Kidney (tissue), 14 donors: ENCODE results near the gene TNRC6C. TPM values are rescaled to one million over a fixed set of nuclear protein-coding genes. Genes with fewer than 3 reads are reported as not detected.

Source experiments
- DNase-seq, 5 donors: peaks; one replicate each; pipeline ENCODE4 v3.0.0-alpha.2; 2013 to 2020
- FAIRE-seq: peaks from 2 replicates; lab custom pipeline; 2012; peaks lifted over from hg19 to GRCh38; lab: Jason Lieb, UNC
- H3K27ac ChIP-seq, 2 donors: one replicate each; pipeline ENCODE4 v1.7.0; 2013; ENCODE audit warnings: low read depth in 2 of 2, low read length in 2 of 2, inconsistent platforms in 1 of 2
- H3K27me3 ChIP-seq: one replicate; pipeline ENCODE4 v1.7.1; 2013; ENCODE audit warnings: low read length, inconsistent platforms; ENCODE audit not compliant: control insufficient read depth, insufficient read depth
- H3K36me3 ChIP-seq, 3 donors: one replicate each; pipeline versions ENCODE4 v1.7.0 to v1.7.1; 2013; ENCODE audit warnings: low read length in 3 of 3, control low read depth in 1 of 3, inconsistent platforms in 1 of 3; ENCODE audit not compliant: insufficient read depth in 3 of 3, control insufficient read depth in 2 of 3
- H3K4me1 ChIP-seq, 3 donors: one replicate each; pipeline versions ENCODE4 v1.7.0 to v1.7.1; 2013; ENCODE audit warnings: low read length in 3 of 3, inconsistent platforms in 1 of 3, low read depth in 1 of 3; ENCODE audit not compliant: control insufficient read depth in 2 of 3, insufficient read depth in 2 of 3
- H3K4me3 ChIP-seq, 3 donors: one replicate each; pipeline versions ENCODE4 v1.7.0 to v1.8.1; 2013; ENCODE audit warnings: low read length in 3 of 3, control low read depth in 1 of 3, inconsistent platforms in 1 of 3
- H3K9ac ChIP-seq, 3 donors: one replicate each; pipeline versions ENCODE4 v1.7.0 to v1.7.1; 2013; ENCODE audit warnings: low read length in 3 of 3, control low read depth in 1 of 3, inconsistent platforms in 1 of 3
- H3K9me3 ChIP-seq, 3 donors: one replicate each; pipeline versions ENCODE4 v1.7.0 to v1.7.1; 2013; ENCODE audit warnings: low read length in 3 of 3, control low read depth in 1 of 3, inconsistent platforms in 1 of 3; ENCODE audit not compliant: control insufficient read depth in 2 of 3, insufficient read depth in 1 of 3
- CTCF ChIP-seq: IDR thresholded peaks from 3 replicates; pipeline ENCODE4 v1.5.1; 2012; ENCODE audit warnings: mild to moderate bottlenecking, moderate library complexity, borderline replicate concordance; ENCODE audit not compliant: insufficient read depth; ENCODE audit errors: extremely low read depth
- intact Hi-C: fragments of 100-400 bp; cut with DNase I; formaldehyde crosslinking; loops from one replicate; pipeline ENCODE4 v1.11.1; 2022
- polyA plus RNA-seq: library from polyadenylated mRNA; stranded (reverse); fragments of 350-450 nt; fragmentation: Illumina TruSeq; extraction: RNeasy Lipid Tissue Mini Kit (QIAGEN cat#74804); gene quantifications from one replicate; pipeline ENCODE4 v1.2.3, GENCODE V29; 2014; ENCODE audit warnings: low read depth, low replicate concordance; ENCODE audit not compliant: insufficient read depth
- total RNA-seq: library from RNA; stranded (reverse); fragmentation: NEBNext Ultra II Directional; extraction: Animal tissue kit (Norgen Biotek cat#: 25700); gene quantifications from one replicate; pipeline ENCODE4 v1.2.1, GENCODE V29; 2021
- donor health status: control.
- donor health status: control.
- donor health status: control.
- donor health status: control.
- donor health status: control.
- donor health status: DM: yes; HTN: yes; CAD: no.
- donor health status: Normal renal cell carcinoma (clear cell type).

TNRC6C gene
- total and polyA plus RNA-seq, 2 donors from 2014 or later = 1.9 to 29.4 TPM

DNA sequence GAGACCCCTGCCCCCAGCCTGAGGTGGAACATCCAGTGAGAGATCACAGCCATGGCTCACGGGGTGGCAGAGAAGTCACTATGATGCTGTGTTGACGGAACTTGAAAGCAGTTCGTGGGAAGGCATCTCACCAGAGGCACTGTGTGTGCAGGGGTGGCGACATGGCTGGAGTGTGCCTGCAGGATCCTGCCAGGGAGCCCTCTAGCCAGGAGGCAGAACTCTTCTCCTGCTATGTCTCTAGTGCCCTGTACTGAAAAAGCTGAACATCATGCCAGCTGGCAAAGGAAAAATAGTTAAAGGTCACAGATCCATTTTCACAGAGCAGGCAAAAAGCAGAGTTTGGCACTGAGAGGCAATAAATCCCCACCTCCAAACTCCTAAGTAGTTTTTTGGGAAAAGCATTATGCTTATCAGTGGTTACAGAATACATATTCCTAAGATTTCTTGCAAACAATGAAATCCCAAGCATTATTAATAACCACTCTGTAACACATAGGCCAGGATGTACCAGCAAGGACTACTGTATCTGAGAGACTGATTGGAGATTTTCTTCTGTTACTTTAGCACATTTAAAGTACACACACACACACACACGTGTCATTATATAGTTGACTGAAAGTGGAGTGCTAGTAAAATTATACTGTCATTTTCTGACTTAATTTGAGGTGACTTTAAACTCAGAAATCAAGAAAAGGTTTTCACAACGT, 36.8 kb downstream of the TNRC6C start:
- H3K27ac ChIP-seq = no peak overlapping the region
- FAIRE-seq = no peak

GRCh38 chr17:77996256-77996655, 37.8 kb downstream of the TNRC6C start:
- Histone ChIP-seq H3K27me3 (no peaks in the 10 kb centered on the region), H3K27ac (no peak overlapping the region), H3K4me3 (no peak overlapping the region), H3K36me3 (no peaks in the 10 kb centered on the region), H3K4me1 (peaks cover 0 to 7% (median 0%) of the 10 kb centered on the region in 3 donors), H3K9me3 (no peaks in the 10 kb centered on the region), H3K9ac (no peak overlapping the region)
- intact Hi-C loops = no loop called here
- DNase-seq (no peak), FAIRE-seq (no peak)
- TF ChIP-seq CTCF = no peak

More for the DNA sequence above, 36.8 kb downstream of the TNRC6C start:
- no peaks in the 10 kb centered on the region for H3K27me3 ChIP-seq
- intact Hi-C loops = no loop called here
- no peak overlapping the region for H3K9ac ChIP-seq
- H3K9me3 ChIP-seq = no peaks in the 10 kb centered on the region
- DNase-seq = no peak
- peaks cover 0 to 7% (median 0%) of the 10 kb centered on the region in 3 donors for H3K4me1 ChIP-seq
- H3K36me3 ChIP-seq = no peaks in the 10 kb centered on the region
- H3K4me3 ChIP-seq = no peak overlapping the region
- TF ChIP-seq CTCF = no peak

DNA sequence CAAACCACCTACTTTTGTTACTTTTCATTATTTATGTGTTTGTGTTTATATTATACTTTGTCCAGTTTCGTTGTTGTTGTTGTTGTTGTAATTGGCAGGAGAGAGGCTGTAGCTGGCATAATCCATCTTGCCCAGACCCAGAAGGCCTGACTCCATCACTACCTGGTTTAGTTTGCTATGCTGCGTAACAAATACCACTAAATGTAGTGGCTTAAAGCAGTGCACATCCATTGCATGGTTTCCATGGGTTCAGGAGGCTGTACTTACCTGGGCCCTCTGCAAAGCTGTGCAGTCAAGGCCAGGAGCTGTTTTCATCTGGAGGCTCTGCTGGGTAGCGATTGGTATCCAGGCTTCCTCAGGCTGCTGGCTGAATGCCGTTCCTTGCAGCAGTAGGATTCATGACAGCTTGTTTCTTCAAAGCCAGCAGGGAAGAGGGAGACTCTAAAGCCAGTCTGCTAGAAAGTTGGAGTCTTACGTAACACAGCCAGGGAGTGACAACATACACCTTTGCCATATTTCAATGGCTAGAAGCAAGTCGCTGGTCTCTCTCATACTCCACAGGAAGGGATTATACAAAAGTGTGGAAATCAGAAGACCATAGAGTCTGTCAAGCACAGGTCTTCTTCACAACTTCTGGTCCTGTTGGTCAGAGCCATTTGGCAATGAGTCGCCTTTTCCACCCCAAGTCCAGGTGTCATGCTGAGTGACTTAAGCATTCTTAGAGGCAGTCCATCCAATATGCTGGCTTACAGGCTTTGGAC, 41.1 kb downstream of the TNRC6C start:
- TF ChIP-seq CTCF = no peak
- intact Hi-C loops = no loop called here
- Histone ChIP-seq H3K9me3 (no peaks in the 10 kb centered on the region), H3K4me1 (peaks cover 0 to 7% (median 0%) of the 10 kb centered on the region in 3 donors), H3K27me3 (no peaks in the 10 kb centered on the region), H3K9ac (no peak overlapping the region), H3K36me3 (no peaks in the 10 kb centered on the region), H3K27ac (no peak overlapping the region), H3K4me3 (no peak overlapping the region)
- DNase-seq (no peak), FAIRE-seq (no peak)
